Left ventricle myocardium inferior (tissue), 1 donor: ENCODE data around the gene FAM107B. TPM values are rescaled to one million over a fixed set of nuclear protein-coding genes. Genes with fewer than 3 reads are reported as not detected.

ENCODE experiments used
- DNase-seq: peaks from one replicate; pipeline ENCODE4 v3.0.0-alpha.2; 2020
- H3K27ac ChIP-seq: fragments of 200-600 bp; replicated peaks from 2 replicates; pipeline ENCODE4 v1.8.0; 2021
- H3K27me3 ChIP-seq: fragments of 200-600 bp; 2 replicates; pipeline ENCODE4 v1.8.0; 2021; ENCODE audit warnings: low read depth
- H3K36me3 ChIP-seq: fragments of 200-600 bp; 2 replicates; pipeline ENCODE4 v1.8.0; 2021
- H3K4me1 ChIP-seq: fragments of 200-600 bp; 2 replicates; pipeline ENCODE4 v1.8.0; 2021
- H3K4me3 ChIP-seq: fragments of 200-600 bp; 2 replicates; pipeline ENCODE4 v1.8.0; 2021; ENCODE audit warnings: mild to moderate bottlenecking, moderate library complexity
- H3K9me3 ChIP-seq: fragments of 200-600 bp; replicated peaks from 2 replicates; pipeline ENCODE4 v1.8.0; 2021
- intact Hi-C: fragments of 100-400 bp; cut with micrococcal nuclease; formaldehyde crosslinking; loops from one replicate; pipeline ENCODE4 v1.11.0; 2022
- total RNA-seq: library from RNA; stranded (reverse); fragmentation: NEBNext Ultra II Directional; extraction: Animal tissue kit (Norgen Biotek cat#: 25700); gene quantifications from one replicate; pipeline ENCODE4 v1.2.1, GENCODE V29; 2021
- TF ChIP-seq, protein P1 (sequence below): fragments of 200-600 bp; IDR thresholded peaks from 2 replicates; pipeline ENCODE4 v1.8.0; 2021; ENCODE audit warnings: antibody characterized with exemption, mild to moderate bottlenecking, borderline replicate concordance
- donor health status: DM: no; HTN: yes; CAD: no; lungs with severe emphysema.

Gene FAM107B
- total RNA-seq, 1 donor from 2014 or later, result 4.7 TPM

DNA sequence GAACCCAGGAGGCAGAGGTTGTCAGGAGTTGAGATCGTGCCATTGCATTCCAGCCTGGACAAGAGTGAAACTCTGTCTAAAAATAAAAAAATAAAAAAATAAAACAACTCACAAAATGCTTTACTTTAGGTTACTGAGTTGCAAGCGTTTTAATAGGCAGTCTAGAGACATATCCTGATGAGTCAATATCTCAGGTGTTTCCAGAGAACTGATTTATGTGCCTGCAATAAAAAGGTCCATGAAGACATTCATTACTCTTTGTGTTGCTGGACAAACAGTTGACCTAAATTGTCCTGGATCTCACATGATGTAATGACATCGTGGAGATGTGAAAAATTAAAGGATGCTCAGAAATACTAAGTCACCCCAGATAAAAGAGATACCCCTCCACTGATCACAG lies 31.6 kb upstream of the FAM107B start:
- no peak overlapping the region for H3K27ac ChIP-seq
- no peaks in the 10 kb centered on the region for H3K36me3 ChIP-seq
- TF ChIP-seq, protein P1, sequence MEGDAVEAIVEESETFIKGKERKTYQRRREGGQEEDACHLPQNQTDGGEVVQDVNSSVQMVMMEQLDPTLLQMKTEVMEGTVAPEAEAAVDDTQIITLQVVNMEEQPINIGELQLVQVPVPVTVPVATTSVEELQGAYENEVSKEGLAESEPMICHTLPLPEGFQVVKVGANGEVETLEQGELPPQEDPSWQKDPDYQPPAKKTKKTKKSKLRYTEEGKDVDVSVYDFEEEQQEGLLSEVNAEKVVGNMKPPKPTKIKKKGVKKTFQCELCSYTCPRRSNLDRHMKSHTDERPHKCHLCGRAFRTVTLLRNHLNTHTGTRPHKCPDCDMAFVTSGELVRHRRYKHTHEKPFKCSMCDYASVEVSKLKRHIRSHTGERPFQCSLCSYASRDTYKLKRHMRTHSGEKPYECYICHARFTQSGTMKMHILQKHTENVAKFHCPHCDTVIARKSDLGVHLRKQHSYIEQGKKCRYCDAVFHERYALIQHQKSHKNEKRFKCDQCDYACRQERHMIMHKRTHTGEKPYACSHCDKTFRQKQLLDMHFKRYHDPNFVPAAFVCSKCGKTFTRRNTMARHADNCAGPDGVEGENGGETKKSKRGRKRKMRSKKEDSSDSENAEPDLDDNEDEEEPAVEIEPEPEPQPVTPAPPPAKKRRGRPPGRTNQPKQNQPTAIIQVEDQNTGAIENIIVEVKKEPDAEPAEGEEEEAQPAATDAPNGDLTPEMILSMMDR, result no peak
- H3K4me3 ChIP-seq, result no peak overlapping the region
- H3K9me3 ChIP-seq, result no peaks in the 10 kb centered on the region
- DNase-seq, result no peak
- no peaks in the 10 kb centered on the region for H3K4me1 ChIP-seq
- peaks cover 6% of the 10 kb centered on the region for H3K27me3 ChIP-seq
- intact Hi-C loops, result no loop called here

DNA sequence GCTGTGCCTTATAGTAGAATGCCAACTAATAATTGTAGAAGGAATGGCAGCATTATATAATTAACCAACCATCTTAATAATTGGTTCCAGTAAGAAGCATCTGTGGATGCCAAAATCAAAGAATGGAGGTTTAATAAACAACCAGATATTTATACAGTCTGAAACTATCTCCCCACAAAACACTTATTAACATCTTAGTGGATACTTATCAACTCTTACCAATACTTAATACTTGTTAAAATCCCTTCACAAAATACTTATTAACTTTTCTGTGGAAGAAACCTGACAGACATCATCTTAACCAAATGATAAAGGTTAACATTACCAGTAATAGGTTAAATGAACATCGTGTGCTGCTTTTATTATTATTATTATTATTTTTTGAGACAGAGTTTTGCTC lies 29.1 kb upstream of the FAM107B start:
- Histone ChIP-seq H3K4me3 (no peak overlapping the region), H3K4me1 (no peaks in the 10 kb centered on the region), H3K27ac (no peak overlapping the region), H3K9me3 (no peaks in the 10 kb centered on the region), H3K27me3 (peaks cover 6% of the 10 kb centered on the region), H3K36me3 (no peaks in the 10 kb centered on the region)
- intact Hi-C loops, result no loop called here
- DNase-seq, result no peak
- TF ChIP-seq, protein P1, result no peak

DNA sequence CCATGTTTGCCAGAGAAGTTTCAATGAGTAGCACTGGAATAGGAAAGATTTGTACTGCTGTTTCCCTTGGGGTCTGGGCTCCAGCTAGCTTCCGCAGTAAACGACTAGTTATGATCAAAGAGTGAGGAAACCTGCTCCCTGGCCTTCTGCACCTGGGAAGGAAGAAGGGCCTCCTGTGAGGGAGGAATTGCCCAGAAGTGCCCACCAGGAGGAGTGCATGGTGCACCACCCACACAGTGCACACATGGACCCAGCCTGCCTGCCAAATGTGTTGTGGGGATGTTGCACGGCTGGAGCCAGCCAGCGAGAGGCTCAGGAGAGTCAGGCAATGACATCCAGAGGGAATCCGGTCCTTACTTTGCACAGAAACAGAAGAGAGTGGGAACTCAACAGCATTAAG lies 27.0 kb upstream of the FAM107B start:
- Histone ChIP-seq H3K4me3 (no peak overlapping the region), H3K4me1 (no peaks in the 10 kb centered on the region), H3K36me3 (no peaks in the 10 kb centered on the region), H3K9me3 (no peaks in the 10 kb centered on the region), H3K27me3 (peaks cover 2% of the 10 kb centered on the region), H3K27ac (no peak overlapping the region)
- no peak for DNase-seq
- TF ChIP-seq, protein P1, result no peak
- intact Hi-C loops, result no loop called here

DNA sequence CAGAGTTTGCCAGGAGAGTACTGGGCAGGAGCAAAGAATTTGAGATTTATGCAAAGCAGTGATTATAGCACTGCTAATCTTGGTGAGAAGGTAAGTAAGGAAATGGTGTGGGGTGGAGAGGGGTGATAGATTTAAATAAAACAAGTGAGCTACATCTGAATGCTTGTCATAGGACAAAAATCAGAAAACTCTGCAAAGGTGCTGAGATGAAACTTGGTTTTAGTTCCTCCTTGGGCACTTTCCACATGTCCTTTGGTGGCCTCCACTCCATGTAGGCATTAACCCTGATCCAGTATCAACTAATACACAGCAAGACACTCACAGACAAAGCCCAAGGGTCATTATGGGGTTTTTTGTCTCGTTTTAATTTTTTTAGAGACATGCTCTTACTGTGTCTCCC lies 25.7 kb upstream of the FAM107B start:
- TF ChIP-seq, protein P1, result no peak
- Histone ChIP-seq H3K9me3 (no peaks in the 10 kb centered on the region), H3K4me1 (no peaks in the 10 kb centered on the region), H3K4me3 (no peak overlapping the region), H3K27me3 (no peaks in the 10 kb centered on the region), H3K36me3 (no peaks in the 10 kb centered on the region), H3K27ac (no peak overlapping the region)
- no peak for DNase-seq
- intact Hi-C loops, result no loop called here

DNA sequence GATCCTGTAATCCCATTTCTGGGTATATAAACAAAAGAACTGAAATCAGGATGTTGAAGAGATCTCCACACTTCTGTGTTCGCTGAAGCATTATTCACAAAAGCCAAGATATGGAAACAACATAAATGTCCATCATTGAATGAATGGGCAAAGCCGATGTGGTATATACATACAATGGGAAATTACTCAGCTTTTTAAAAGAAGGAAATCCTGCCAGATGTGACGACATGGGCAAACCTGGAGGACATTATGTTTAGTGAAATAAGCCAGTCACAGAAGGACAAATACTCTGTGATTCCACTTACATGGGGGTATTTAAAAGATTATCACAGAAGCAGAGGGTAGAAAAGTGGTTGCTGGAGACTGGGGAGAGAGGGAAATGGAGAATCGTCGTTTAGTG lies 23.9 kb upstream of the FAM107B start:
- Histone ChIP-seq H3K4me3 (no peak overlapping the region), H3K27ac (no peak overlapping the region), H3K27me3 (no peaks in the 10 kb centered on the region), H3K36me3 (no peaks in the 10 kb centered on the region), H3K9me3 (no peaks in the 10 kb centered on the region), H3K4me1 (no peaks in the 10 kb centered on the region)
- TF ChIP-seq, protein P1, result no peak
- DNase-seq, result no peak
- intact Hi-C loops, result no loop called here

DNA sequence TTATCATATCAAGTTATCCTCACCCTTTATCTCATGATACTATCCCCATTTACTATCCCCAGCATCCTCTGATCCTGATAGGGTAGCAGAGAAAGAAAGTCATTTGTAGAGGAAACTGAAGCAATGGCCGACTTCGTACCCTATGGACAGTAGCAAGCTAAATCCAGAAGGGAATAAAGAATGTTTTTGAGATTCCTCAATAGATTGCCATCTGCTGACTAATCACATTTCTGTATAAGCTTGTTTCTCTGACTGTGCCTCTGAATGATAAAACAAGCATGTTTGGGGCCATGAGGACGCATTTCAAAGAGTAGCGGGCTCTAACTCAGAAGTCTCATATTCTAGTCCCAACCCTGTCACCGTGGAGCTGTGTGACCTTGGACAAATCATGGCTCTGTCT lies 13.2 kb upstream of the FAM107B start:
- H3K27me3 ChIP-seq, result no peaks in the 10 kb centered on the region
- no peak overlapping the region for H3K4me3 ChIP-seq
- no peak overlapping the region for H3K27ac ChIP-seq
- no peaks in the 10 kb centered on the region for H3K4me1 ChIP-seq
- H3K36me3 ChIP-seq, result peaks cover 3% of the 10 kb centered on the region
- peaks cover 10% of the 10 kb centered on the region for H3K9me3 ChIP-seq
- intact Hi-C loops, result no loop called here
- TF ChIP-seq, protein P1, result no peak
- no peak for DNase-seq
